Omental fat pad (tissue), 4 donors: ENCODE data around the gene ZNRF3. TPM values are rescaled to one million over a fixed set of nuclear protein-coding genes. Genes with fewer than 3 reads are reported as not detected.

Experiments
- ATAC-seq: fragments of 150-250 bp; one replicate; pipeline ENCODE4 v1.9.1; 2016; ENCODE audit warnings: mild to moderate bottlenecking, moderate library complexity; ENCODE audit not compliant: low FRiP score
- DNase-seq: peaks from one replicate; pipeline ENCODE4 v3.0.0-alpha.2; 2019; ENCODE audit warnings: low spot score
- total RNA-seq, 4 donors: library from RNA; depleted of rRNA; stranded (reverse); fragments of >200 nt; gene quantifications; one replicate each; pipeline ENCODE4 v1.1.0, GENCODE V29; 2016
- TF ChIP-seq, protein P1 (sequence below), 3 donors: fragments of 450-650 bp; IDR thresholded peaks; one replicate each; pipeline ENCODE4 v1.5.1; 2016 to 2017; ENCODE audit warnings: antibody characterized with exemption in 3 of 3, mild to moderate bottlenecking in 3 of 3, moderate library complexity in 2 of 3

The ZNRF3 gene
- total RNA-seq, 4 donors from 2014 or later, result 7.7 to 14.4 (median 8.2) TPM

GRCh38 chr22:29069463-29069862, 186.1 kb downstream of the ZNRF3 start:
- DNase-seq, result no peak
- TF ChIP-seq, protein P1, sequence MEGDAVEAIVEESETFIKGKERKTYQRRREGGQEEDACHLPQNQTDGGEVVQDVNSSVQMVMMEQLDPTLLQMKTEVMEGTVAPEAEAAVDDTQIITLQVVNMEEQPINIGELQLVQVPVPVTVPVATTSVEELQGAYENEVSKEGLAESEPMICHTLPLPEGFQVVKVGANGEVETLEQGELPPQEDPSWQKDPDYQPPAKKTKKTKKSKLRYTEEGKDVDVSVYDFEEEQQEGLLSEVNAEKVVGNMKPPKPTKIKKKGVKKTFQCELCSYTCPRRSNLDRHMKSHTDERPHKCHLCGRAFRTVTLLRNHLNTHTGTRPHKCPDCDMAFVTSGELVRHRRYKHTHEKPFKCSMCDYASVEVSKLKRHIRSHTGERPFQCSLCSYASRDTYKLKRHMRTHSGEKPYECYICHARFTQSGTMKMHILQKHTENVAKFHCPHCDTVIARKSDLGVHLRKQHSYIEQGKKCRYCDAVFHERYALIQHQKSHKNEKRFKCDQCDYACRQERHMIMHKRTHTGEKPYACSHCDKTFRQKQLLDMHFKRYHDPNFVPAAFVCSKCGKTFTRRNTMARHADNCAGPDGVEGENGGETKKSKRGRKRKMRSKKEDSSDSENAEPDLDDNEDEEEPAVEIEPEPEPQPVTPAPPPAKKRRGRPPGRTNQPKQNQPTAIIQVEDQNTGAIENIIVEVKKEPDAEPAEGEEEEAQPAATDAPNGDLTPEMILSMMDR (IDR thresholded peaks at IDR 0.05), result no peak
- ATAC-seq, result no peak

GRCh38 chr22:29070490-29070889, 187.1 kb downstream of the ZNRF3 start:
- no peak for DNase-seq
- TF ChIP-seq, protein P1 (IDR thresholded peaks at IDR 0.05), result no peak
- no peak for ATAC-seq

DNA sequence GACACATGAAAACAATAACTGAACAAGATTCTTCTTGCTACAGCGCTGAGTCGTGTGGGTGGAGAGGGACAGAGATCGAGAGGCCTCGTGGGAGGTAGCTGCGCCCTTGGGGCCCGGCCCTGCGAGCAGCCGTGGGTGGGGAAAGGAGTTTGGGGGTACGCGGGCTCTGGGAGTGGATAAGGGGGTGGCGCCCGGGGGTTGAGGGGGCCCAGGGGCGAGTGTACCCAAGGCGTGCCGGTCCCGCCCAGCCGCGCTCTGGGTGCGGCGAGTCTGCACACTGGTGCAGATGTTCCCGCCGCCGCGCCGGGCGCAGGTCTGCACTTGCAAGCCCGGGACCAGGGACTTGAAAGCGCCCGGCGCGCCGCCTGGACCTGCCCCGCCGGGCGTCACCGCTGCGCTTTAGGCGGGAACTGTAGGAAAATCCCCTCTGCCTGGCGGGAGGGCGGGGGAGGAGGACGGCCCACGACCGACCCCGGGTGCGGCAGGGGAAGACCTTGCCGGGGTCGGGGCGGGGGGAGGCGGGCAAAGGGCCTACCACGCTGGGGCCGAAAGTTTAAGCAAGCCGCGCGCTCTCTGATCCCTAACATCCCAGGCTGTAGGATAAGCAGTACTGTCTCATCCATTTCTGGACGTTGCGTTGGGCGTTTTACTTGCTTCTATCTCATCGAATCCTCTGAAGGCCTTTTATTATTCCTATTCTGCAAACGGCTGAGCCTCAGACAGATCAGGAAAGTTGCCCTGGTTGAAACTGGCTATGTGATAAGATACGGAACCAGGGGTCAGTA, 188.1 kb downstream of the ZNRF3 start:
- TF ChIP-seq, protein P1 (IDR thresholded peaks at IDR 0.05), result no peak

DNA sequence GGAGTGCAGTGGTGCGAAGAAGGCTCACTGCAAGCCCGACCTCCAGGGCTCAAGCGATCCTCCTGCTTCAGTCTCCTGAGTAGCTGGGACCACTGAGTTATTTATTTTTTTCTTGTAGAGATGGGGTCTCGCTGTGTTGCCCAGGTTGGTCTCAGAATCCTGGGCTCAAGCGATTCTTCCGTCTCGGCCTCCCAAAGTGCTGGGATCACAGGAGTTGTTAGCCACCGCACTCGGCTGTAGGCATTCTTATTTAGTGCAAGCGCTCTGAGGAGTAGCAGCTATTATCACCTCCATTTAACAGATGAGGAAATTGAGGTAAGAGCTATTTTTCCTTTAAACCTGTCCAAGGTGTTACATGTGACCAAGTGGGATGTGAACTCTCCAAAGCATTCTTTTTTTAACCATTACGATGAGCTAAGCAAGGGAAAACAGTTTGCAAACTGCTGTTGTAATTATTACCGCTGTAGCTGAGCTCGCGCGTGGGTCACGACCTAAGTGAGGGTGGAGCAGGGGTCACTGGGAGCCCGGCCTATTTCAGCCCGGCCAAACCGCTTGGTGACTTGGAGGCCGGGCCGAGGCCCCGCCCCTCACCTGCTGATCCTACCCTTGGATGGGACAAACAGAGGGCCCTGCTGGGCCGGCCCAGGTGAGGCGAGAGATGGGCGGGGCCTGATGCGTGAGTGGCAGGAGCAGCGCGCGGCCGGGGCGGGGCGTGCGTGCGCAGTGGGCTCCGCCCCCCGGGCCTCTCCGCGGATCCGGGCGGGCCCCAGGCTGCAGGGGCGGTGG, 189.0 kb downstream of the ZNRF3 start:
- peak; percentile 72 for DNase-seq
- peak; percentile 90 for ATAC-seq
- TF ChIP-seq, protein P1 (IDR thresholded peaks at IDR 0.05), result no peak

More for the DNA sequence above, 188.1 kb downstream of the ZNRF3 start:
- DNase-seq (no peak), ATAC-seq (peak; percentile 27)

DNA sequence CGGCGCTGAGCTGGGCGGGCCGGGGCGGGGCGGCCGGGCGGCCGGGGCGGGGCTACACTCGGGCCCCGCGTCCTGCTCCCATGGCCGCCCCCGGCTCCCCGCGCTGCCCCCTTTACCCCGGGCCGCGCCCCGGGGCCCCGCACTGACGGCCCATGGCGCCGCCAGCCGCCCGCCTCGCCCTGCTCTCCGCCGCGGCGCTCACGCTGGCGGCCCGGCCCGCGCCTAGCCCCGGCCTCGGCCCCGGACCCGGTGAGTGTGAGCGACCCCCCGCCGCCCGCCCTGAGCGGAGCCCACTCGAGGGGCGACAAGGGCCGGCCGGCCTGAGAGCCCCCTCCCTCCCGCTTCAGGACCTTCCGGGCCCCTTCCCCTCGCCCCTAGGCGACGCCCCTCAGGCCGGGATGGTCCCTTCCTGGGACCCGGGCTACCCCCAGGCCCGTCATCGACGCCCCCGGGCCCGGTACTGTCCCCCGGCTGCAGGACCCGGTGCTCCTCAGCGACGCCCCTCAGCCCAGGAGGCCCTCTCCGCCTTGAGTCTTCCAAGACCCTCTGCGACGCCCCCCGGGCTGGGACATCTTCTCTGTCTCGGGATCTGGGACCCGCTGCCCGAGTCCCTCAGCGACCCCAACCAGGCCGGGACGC, 189.7 kb downstream of the ZNRF3 start, which contains the start of gene KREMEN1:
TSS of gene KREMEN1 (plus strand) at position 57 of the 639 bp plus-strand sequence. CDS start at position 153, 96 bp downstream.
- ATAC-seq (peak; percentile 27), DNase-seq (no peak)
- TF ChIP-seq, protein P1 (IDR thresholded peaks at IDR 0.05), result no peak

DNA sequence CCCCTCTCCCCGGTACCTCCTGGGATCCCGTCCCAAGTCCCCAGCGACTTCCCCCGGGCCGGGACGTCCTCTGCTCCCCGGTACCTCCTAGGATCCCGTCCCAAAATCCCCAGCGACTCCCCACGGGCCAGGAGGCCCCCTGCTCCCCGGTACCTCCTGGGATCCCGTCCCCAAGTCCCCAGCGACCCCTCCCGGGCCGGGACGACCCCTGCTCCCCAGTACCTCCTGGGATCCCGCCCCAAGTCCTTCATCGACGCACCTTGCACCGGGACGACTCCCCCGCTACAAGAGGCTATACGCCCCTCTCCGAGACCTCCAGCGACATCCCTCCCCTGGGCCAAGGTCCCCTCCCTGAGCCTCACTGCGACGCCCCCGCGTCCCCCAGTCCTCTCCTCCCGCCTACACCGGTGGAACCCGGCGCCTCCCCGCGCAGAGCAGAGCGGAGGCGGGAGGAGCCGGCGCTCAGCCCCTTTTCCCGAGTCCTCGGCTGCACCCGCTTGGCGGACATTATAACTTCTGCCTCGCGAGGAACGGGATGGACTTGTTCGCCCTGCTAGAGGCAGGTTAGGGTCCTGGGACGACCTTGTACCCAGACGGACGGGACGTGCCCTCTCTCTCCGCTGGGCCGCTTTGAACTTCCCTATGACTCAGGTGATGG, 190.4 kb downstream of the ZNRF3 start:
- TF ChIP-seq, protein P1 (IDR thresholded peaks at IDR 0.05), result no peak
- no peak for DNase-seq
- peak; percentile 48 for ATAC-seq
